Measurements from ENCODE around the gene NOP9. TPM values are rescaled to one million over a fixed set of nuclear protein-coding genes. Genes with fewer than 3 reads are reported as not detected.

NOP9 gene
- polyA plus RNA-seq, 1 experiment, result 16.3 TPM

GRCh38 chr14:24253936-24254335 is 45.7 kb upstream of the NOP9 start:
- H3K36me3 ChIP-seq (ENCODE audit: control insufficient read depth, insufficient read depth, low read length), result peaks cover 1% of the 10 kb centered on the region; the same call in 1 of the 2 replicates
- no peak for DNase-seq (ENCODE audit: low read depth)
- H3K4me3 ChIP-seq (ENCODE audit: low read depth, low read length), result no peak overlapping the region
- ChIA-PET POLR2A (no interaction called here), CTCF (interaction anchor here (1.1 to 4.0 kb wide), 3 partner anchors 8 to 44 kb away, joined by 4 to 28 read pairs (median 14); partner anchors contain the start of gene TINF2)
- no peaks in the 10 kb centered on the region for H3K27me3 ChIP-seq (ENCODE audit: control insufficient read depth, insufficient read depth, low read length)
- no peak for TF ChIP-seq CTCF (IDR thresholded peaks at IDR 0.05; ENCODE audit: insufficient read depth, low read depth, low read length)

DNA sequence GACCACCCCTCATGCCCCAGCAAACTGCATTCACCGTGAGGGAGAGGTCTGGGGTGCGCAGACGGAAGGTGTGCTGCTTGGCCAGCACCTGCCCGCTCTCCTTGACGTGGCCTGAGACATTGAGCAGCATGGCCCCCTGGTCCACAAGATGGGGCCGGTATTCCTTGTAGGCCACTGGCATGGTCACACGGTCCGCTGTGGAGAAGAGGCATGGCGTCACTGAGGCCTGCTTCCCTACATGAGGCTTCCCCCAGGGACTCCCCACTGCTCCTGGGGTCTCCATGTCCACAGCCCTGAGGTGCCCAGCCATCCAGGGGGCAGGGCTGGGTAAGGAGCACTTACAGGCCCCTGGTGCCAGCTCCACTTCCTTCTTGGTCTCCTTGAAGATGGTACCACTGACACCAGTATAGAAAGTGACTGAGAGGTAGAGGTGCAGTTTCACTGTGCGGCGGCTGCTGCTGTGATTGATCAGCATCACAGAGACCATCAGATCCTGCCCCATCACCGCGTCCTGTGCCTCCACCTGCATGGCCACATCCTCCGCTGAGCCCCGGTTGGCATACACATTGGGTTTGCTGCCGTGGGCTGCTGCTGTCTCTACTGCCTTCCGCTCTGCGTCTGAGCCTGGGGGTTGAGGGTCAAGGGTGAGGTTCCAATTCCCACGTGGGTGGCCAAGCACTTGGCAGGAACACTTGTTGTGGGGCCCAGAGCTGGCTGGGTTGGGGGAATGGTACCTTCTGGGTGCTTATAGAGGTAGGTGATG is 44.8 kb upstream of the NOP9 start:
- POLR2A ChIA-PET, result no interaction called here
- H3K27me3 ChIP-seq (ENCODE audit: control insufficient read depth, insufficient read depth, low read length), result no peaks in the 10 kb centered on the region
- CTCF ChIA-PET, result interaction anchor here (2.8 kb wide), 1 partner anchor 43 kb away, joined by 14 read pairs; no protein-coding TSS in a partner anchor
- no peak overlapping the region for H3K4me3 ChIP-seq (ENCODE audit: low read depth, low read length)
- no peak for DNase-seq (ENCODE audit: low read depth)
- H3K36me3 ChIP-seq (ENCODE audit: control insufficient read depth, insufficient read depth, low read length), result peaks cover 1% of the 10 kb centered on the region; the same call in 1 of the 2 replicates
- TF ChIP-seq CTCF (IDR thresholded peaks at IDR 0.05; ENCODE audit: insufficient read depth, low read depth, low read length), result no peak

GRCh38 chr14:24255438-24255837 is 44.2 kb upstream of the NOP9 start:
- no peak for DNase-seq (ENCODE audit: low read depth)
- ChIA-PET POLR2A (no interaction called here), CTCF (interaction anchor here (2.2 to 2.8 kb wide), 2 partner anchors 12 to 42 kb away, joined by 10 to 14 read pairs; no protein-coding TSS in a partner anchor)

DNA sequence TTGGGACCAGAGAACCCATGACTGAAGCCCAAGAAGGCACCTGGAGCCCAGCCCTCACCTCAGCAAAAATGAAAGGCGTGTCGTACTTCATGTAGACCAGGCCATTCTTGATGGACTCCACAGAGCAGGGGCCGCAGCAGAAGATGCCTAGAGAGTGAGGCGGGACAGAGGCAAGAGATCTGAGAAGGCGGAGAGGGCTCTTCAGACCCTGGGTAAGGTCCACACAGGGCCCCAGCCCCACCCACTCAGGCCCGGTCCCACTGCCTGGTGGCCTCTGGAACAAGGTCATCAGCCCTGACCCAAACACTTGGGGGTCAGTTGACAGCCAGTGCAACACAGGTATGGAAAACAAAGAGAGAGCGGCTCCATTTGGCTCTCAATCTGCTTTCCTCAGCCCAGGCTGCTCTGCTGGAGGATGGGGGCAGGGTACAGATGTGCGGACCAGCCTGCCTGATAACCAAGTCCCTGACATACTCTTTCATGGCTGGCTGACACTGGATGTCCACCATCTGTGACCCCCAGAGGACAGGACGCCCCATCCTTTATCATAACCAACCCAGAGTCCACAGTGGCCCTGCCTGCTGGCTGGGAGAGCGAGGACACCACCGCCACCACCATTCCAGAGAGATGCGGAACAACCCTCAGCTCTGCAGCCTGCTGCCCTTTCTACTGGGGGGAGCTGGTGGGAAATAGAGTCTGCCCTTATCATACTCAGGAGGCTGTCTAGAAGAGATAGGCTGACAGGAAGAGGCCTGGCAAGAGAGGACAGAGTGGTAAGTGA is 43.5 kb upstream of the NOP9 start:
- no peak overlapping the region for H3K4me3 ChIP-seq (ENCODE audit: low read depth, low read length)
- H3K27me3 ChIP-seq (ENCODE audit: control insufficient read depth, insufficient read depth, low read length), result no peaks in the 10 kb centered on the region
- no peak for DNase-seq (ENCODE audit: low read depth)
- TF ChIP-seq CTCF (IDR thresholded peaks at IDR 0.05; ENCODE audit: insufficient read depth, low read depth, low read length), result no peak
- peaks cover 1% of the 10 kb centered on the region; the same call in 1 of the 2 replicates for H3K36me3 ChIP-seq (ENCODE audit: control insufficient read depth, insufficient read depth, low read length)
- POLR2A ChIA-PET, result no interaction called here
- CTCF ChIA-PET, result interaction anchor here (0.9 to 2.9 kb wide), 5 partner anchors 13 to 41 kb away, joined by 3 to 14 read pairs (median 9); partner anchors contain the start of genes RABGGTA and TINF2

More at GRCh38 chr14:24255438-24255837, 44.2 kb upstream of the NOP9 start:
- Histone ChIP-seq H3K4me3 (ENCODE audit: low read depth, low read length) (no peak overlapping the region), H3K27me3 (ENCODE audit: control insufficient read depth, insufficient read depth, low read length) (no peaks in the 10 kb centered on the region), H3K36me3 (ENCODE audit: control insufficient read depth, insufficient read depth, low read length) (peaks cover 1% of the 10 kb centered on the region; the same call in 1 of the 2 replicates)
- no peak for TF ChIP-seq CTCF (IDR thresholded peaks at IDR 0.05; ENCODE audit: insufficient read depth, low read depth, low read length)

DNA sequence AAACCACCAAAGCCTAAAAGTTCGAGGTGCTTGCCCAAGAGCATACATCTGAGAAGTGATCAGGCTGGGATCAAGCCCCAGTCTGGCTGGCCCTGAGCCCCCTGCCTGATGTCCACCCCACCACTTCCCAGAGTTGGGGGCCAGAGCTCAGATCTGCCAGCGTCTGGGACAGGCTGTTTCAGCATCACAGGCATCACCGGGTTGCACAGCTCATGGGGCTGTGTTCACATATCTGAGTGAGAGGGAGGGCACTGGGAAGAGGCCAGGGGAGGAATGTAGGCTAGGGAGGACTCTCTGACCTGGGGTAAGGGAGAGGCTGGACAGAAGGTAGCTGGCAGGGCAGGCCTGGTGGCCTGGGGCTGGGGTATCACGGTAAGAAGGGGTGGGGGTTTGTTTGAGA is 42.7 kb upstream of the NOP9 start:
- DNase-seq (ENCODE audit: low read depth), result no peak
- H3K36me3 ChIP-seq (ENCODE audit: control insufficient read depth, insufficient read depth, low read length), result peaks cover 1% of the 10 kb centered on the region; the same call in 1 of the 2 replicates
- no peak overlapping the region for H3K4me3 ChIP-seq (ENCODE audit: low read depth, low read length)
- CTCF ChIA-PET, result interaction anchor here (0.9 to 2.9 kb wide), 5 partner anchors 10 to 23 kb away, joined by 3 to 10 read pairs (median 9); partner anchors contain the start of genes RABGGTA and TINF2
- TF ChIP-seq CTCF (IDR thresholded peaks at IDR 0.05; ENCODE audit: insufficient read depth, low read depth, low read length), result no peak
- POLR2A ChIA-PET, result no interaction called here
- H3K27me3 ChIP-seq (ENCODE audit: control insufficient read depth, insufficient read depth, low read length), result no peaks in the 10 kb centered on the region

All from BJ (cell line).